Stimulated activated CD8-positive, alpha-beta memory T cell treated with anti-CD3 and anti-CD28 coated beads, Interleukin-15, amount 100 ng/mL, for 48 hours (primary cell): ENCODE measurements around the gene KIRREL2.
"Not testable (repeated sequence)": the region's sequence is repeated elsewhere in the genome, so short reads cannot be mapped to it uniquely, and the experiment has no call there.

Experiments
- DNase-seq, 2 donors: peaks; one replicate each; pipeline ENCODE4 v3.0.0-alpha.2; 2020; ENCODE audit warnings: low read depth in 2 of 2

KIRREL2 gene

DNA sequence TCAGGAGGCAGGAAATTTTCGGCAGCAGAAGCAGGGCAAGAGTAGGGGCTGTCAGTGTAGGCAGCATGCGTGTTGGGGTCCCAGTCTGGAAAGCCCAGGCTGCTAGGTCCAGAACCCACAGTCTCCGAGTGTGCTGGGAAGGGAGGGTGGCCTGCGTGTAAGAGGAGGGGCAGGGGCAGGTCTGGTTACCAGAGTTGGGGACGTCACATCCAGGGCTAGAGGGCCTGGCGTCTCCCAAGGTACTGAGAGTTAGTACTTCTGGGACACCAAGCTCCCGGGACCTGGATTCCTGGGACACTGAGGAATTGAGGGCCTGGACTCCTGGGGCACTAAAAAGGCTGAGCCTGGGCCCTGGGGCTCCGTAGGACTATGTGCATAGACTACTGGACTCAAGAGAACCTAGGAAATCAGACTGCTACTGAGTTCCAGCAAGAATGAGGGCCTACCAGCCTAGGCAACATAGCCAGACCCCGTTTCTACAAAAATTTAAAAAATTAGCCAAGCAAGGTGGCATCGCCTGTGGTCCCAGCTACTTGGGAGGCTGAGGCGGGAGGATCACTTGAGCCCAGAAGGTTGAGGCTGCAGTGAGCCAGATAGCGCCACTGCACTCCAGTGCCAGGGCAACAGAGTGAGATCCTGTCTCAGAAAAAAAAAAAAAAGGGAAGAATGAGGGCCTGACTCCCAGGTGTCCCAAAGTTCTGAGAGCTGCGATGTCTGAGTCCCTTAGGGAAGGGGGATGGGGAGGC lies 41.2 kb downstream of the KIRREL2 start:
- DNase-seq = no peak

DNA sequence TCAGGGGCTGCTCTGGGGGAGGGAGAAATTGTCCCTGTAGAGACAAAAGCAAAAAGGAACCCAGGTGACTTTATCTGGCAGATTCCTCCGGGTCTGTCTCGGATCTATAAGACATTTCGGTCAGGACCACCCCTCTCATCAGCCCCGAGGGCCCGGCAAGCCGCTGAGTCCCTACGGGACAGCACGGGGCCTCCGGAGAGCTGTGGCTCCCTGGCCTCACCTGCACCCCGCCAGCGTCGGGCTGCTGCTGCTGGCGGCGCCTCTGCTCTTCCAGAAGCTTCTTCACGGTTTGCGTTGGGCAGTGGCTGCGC lies 41.7 kb downstream of the KIRREL2 start:
- no peak for DNase-seq

DNA sequence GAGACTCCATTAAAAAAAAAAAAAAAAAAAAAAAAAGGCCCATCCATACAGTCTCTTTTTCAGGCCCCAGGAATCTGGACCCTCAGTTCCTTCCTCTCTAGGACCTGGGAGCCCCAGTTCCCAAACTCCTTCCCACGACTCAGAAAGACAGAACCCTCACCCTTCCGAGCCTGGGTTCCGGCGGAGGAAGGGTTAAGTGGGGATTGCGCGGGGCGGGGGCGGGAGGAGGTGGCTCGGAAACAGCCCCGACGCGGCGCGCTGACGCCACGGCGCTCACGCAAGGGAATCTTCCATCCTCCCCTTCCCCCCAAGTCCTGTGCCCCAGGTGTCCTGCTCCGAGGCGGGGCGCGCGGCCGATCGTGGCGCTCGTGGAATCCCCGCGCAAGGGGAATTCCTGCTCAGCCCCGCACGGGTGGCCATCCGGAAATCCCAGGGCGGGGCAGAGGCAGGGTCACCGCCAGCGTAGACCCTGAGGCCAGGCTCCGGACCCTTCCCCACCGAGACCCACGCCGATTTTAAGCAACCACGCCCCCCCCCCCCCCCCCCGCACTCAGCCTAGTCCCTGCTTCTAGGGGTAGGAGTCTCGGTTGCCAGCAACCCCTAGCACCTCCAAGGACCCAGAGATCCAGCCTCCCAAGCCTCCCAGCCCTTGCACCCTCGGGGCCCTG lies 43.0 kb downstream of the KIRREL2 start:
- peak; percentile 81 to 84 for DNase-seq

DNA sequence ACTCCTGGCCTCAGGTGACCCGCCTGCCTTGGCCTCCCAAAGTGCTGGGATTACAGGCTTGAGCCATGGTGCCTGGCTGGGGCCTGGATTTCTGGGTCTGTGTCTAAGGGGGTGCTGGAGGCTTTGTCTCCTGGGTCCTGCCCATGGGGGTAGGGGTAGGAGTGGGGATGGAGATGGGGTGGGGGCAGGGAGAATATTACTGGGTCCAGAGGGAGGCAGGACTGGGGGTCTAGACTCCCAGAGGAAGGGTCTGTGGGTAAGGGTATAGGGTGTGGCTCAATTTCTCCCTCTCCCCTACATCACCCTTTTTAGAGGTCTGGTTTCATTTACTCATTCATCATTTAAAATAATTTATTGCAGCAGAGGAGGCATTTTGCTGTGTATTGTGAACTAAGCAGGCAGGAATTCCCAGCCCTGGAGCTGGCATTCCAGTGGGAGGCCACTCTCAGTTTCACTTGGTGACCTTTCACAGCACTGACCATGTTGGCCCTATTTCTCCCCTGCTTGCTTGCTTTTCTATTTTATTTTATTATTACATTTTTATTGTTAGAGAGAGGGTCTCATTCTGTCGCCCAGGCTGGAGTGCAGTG lies 44.4 kb downstream of the KIRREL2 start:
- no peak for DNase-seq

DNA sequence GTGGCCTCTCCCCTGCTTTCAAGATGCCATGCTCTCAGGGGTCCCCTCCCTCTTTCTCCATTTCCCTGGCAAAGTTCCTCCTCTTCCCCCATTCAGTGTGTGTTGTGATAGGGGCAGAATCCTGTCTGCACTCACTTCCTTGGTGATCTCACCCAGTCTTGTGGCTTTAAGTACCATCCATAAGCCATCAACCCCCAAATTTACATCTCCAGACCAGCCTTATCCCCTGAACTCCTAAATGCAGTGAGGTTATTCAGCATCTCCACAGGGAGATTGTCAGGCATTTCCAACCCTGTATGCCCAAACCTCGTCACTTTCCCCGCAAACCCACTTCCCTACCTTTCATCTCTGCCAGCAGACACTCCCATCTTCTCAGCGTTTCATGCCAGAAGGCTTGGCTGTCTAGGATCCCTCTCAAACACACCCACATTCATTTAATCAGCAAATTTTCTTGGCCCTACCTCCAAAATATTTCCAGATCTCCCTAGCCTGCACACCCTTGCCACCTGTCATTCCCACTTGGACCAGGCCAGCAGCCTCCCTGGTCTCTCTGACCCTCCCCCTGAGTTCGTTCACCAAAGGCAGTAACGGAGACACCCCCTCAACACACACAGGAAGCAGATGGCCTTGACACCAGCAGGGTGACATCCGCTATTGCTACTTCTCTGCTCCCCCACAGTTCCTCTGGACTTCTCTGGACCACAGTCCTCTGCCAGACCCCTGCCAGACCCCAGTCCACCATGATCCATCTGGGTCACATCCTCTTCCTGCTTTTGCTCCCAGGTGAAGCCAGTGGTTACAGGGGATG lies 45.3 kb downstream of the KIRREL2 start, which contains the start of gene HCST:
TSS of gene HCST (plus strand) at position 676 of the 808 bp plus-strand sequence. CDS start at position 741, 65 bp downstream.
- no peak for DNase-seq

DNA sequence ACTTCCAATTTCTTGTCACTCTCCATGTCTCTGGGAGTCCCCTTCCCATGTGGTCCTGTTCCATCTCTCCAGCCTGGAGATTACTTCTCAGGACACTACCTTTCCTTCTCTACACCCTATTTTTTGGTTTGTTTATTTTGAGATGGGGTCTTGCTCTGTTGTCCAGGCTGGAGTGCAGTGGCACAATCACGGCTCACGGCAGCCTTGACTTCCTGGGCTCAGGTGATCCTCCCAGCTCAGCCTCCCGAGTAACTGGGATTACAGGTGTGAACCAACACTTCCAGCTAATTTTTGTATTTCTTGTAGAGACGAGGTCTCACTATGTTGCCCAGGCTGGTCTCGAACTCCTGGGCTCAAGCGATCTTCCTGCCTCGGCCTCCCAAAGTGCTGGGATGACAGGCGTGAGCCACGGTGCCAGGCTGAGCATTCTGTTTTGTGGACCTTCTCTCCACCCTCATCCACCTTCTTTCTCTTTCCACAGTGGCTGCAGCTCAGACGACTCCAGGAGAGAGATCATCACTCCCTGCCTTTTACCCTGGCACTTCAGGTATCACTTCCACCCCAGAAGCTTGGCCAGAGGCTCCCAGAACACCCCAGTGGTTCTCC lies 46.3 kb downstream of the KIRREL2 start:
- DNase-seq = no peak

- peak; percentile 85 to 88 for DNase-seq
These were observed 47.0 kb downstream of the KIRREL2 start for GRCh38 chr19:35903550-35904179.

DNA sequence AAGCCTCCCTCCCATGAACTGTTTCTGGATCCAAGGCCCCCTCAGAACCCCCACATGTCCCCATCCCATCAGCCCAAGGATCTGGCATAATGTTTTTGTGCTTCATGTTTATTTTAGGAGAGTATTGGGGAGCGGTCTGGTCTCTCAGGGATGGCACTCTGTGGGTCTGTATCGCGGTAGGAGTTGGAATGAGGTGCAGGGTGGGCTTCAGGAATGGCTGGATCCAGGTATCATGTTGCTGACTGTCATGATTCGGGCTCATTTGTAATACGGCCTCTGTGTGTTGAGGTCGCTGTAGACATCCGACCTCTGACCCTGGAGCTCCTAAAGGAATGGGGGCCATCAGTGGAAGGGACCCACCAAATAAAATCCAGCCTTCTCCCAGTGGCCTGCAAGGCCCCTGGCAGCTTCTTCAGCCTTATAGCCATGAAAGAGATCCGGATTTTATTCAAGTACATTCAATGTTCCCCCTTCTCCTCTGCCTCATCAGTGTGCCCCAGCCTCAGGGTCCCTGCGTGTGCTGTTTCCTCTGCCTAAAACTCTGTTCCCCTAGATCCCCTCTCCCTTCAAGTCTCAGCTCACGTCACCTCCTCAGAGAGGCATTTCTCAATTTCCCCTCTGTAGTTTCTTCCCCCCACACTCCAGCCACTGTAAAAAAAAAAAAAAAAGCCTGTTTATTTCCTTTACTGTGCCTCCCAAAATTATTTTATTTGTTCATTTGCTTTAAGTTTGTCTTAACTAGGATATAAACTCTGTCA lies 47.8 kb downstream of the KIRREL2 start:
- no peak for DNase-seq

GRCh38 chr19:35905178-35905727 lies 48.5 kb downstream of the KIRREL2 start:
- DNase-seq = no peak

DNA sequence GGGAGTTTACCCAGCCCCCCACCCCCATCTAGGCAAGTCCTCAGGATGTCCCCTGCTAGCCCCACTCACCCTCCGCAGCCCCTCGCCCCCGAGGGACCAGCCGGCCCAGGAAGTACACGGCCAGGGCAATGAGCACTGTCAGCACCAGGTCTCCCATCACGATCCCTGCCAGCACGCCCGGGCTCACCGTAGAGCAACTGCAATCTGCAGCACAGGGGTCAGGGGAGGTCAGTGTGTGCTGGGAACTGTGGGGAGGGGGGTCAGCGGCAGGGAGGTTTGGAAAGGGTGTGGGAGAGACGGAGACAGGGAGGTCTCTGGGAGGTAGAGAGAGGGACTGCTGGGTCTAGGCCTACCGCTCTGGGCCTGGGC lies 50.6 kb downstream of the KIRREL2 start:
- DNase-seq = no peak

- no peak for DNase-seq
These were observed 51.3 kb downstream of the KIRREL2 start, which contains the start of gene TYROBP for GRCh38 chr19:35908010-35908441. Gene TYROBP (minus strand): TSS chr19:35908295. CDS start chr19:35908228, 67 bp downstream.

GRCh38 chr19:35908973-35909683 lies 52.4 kb downstream of the KIRREL2 start:
- no peak for DNase-seq

DNA sequence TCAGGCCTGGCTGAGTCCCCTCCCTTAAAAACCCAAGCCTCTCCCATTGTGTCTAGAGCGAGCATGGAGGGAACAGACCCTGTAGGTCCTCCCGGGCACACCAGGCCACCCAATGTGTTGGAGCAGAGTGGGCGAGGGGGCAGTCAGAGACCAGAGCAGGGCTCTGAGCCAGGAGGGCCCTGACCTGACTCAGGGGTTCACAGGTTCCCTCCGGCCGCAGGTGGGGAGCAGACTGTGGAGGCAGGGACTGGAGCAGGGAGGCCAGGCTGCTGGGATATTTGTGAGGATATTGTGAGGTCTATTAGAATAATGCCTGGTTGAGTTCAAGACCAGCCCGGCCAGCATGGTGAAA lies 52.9 kb downstream of the KIRREL2 start:
- DNase-seq = no peak

GRCh38 chr19:35910355-35910754 lies 53.6 kb downstream of the KIRREL2 start:
- not testable (repeated sequence) for DNase-seq

- DNase-seq = no peak
These were observed 54.5 kb downstream of the KIRREL2 start for GRCh38 chr19:35911173-35911572.

- peak in 1 of 2 donors; percentile 16 for DNase-seq
These were observed 55.1 kb downstream of the KIRREL2 start for GRCh38 chr19:35911790-35912189.

DNA sequence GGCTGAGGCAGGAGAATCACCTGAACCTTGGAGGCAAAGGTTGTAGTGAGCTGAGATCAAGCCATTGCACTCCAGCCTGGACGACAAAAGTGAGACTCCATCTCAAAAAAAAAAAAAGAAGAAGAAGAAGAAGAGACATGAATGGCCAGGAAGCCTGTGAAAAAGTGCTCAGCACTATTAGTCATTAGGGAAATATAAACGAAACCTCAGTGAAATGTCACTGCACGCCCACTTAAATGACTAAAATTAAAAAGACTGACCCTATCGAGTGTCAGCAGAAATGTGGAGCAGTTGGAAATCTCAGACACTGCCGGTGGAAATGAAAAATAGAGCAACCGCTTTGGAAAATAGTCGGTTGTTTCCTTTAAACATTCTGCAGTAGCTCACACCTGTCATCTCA lies 56.9 kb downstream of the KIRREL2 start:
- DNase-seq = no peak

- no peak for DNase-seq
These were observed 58.7 kb downstream of the KIRREL2 start for GRCh38 chr19:35915443-35915842.
